ENCODE measurements around the gene TOX2.

The TOX2 gene

GRCh38 chr20:43916073-43916880 lies 1.6 kb downstream of the TOX2 start:
- no peak for DNase-seq

- DNase-seq, result no peak
Measured at GRCh38 chr20:43916881-43917371, 2.3 kb downstream of the TOX2 start.

GRCh38 chr20:43917380-43917779 lies 2.7 kb downstream of the TOX2 start:
- DNase-seq, result no peak

- DNase-seq, result no peak
Measured at GRCh38 chr20:43919686-43920403, 5.2 kb downstream of the TOX2 start.

- DNase-seq, result no peak
Measured at GRCh38 chr20:43920797-43921196, 6.1 kb downstream of the TOX2 start.

GRCh38 chr20:43921227-43921780 lies 6.7 kb downstream of the TOX2 start:
- no peak for DNase-seq

GRCh38 chr20:43922614-43923013 lies 8.0 kb downstream of the TOX2 start:
- no peak for DNase-seq

DNA sequence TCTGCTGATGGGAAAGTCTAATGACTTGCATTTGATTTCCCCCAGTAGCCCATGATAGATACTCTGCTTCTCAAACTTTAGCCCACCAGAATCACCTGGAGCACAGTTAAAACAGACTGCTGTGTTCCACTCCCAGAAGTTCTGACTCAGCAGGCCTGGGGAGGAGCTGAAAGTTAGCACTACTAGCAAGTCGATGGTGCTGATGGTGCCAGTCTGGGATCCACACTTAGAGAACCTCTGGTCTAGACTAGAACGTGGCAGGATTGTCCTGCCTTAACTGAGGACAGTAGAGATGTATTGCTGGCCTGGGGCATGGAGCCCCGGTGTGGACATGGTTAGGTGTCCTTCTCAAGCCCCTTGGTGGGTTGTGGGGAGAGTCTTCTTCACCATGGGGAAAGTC lies 8.7 kb downstream of the TOX2 start:
- DNase-seq, result no peak

GRCh38 chr20:43923917-43924316 lies 9.3 kb downstream of the TOX2 start:
- DNase-seq, result no peak

DNA sequence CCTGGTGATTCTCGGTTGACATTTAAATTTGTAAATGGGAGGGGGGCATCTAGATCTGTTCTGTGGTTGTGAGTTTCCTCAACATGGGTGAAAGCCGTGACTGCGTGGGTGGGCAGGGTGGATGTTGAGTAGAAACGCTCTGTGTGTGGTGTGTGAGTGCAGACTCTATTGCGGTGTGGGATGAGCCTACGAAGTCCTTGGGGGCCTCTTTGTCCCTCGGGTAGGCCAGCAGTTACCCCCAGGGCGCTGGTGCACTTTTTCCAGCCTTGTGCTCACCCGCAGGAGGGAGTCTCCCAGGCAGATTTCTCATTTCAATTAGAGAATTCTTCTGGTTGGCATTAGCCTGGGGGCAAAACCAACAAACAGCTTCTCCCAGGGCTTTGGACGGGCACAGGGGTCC lies 10.6 kb downstream of the TOX2 start:
- no peak for DNase-seq

GRCh38 chr20:43925801-43926200 lies 11.1 kb downstream of the TOX2 start:
- no peak for DNase-seq

DNA sequence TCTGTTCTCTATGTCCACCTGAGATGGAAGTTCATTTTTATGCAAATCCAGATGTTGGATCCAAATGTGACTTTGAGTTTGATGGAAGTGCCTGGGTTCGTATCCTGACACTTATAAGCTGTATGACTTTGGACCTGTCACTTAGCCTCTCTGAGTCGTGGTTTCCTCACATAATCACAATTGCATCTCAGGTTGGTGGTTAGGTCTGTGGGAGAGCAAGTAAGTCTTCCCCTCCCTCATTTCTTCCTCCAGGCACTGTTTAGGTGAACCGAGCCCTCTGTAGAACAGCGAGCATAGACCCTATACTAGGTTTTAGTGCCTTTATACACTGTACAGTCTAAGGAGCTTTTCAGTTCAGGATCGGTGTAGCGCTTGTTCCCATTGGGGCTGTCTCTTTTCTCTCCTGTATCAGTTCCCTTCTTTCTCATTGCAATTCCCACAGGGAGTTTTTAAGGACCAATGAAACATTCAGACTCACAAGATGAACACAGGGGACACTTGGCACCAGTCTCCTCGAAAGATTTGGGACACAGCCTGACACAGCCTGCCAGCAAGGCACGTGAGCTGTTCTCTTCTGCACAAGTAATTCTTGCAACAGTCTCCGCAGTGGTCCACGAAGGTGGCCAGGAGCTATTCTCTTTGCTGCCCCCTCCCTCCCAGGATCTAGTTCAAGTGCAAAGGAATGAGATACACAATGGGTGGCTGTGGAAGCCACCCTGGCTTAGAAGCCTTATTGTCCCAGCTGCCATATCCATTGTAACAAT lies 11.8 kb downstream of the TOX2 start:
- no peak for DNase-seq

DNA sequence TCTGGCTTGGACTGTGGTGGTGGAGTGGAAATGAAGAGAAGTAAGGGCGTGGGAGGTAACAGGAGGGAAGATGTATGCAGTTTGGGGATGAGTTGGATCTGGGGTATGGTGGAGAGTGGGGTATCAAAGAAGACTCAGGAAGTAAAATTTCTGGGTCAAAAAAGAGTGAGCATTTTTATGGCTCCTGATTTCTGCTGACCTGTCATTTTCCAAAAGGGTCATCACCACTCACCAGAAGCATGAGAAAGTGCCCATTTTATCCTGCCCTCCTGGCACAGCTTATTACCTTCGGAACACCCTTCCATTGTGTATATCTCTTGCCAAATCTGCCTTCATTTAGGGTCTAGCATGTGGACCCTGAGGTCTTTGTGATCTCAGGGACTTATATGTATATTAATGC lies 17.3 kb downstream of the TOX2 start:
- DNase-seq, result no peak

- DNase-seq, result no peak
Measured at GRCh38 chr20:43934833-43935232, 20.2 kb downstream of the TOX2 start.

DNA sequence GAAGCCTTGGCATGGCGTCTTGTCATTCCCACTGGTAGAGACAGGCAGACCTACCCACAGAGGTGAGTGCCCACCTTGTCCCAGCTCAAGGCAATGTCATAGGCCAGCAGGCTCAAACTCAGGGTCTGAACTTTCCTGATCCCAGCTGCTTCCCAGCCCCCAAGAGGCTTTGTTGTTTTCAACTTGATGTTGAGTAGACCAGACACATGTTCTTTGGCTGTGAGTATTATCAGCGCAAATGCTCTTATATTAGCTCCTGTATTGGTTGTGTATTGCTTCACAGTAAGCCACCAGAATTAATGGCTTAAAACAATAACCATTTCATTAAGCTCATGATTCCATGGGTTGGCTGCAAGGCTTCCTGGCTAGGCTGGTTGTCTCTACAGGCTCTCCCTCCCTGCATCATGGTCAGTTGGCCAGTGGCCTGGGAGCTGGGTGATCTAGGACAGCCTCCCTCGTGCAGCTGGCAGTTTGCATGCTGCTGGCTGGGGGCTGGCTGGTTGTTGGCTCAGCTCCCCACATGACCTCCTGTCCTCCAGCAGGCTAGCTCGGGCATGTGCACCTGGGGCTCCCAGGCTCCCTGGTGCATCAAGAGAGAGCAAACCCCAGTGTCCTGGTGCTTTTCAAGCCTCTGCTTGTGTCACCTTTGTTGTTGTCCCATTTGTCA lies 21.6 kb downstream of the TOX2 start:
- no peak for DNase-seq

- DNase-seq, result no peak
Measured at GRCh38 chr20:43936805-43937204, 22.2 kb downstream of the TOX2 start.

DNA sequence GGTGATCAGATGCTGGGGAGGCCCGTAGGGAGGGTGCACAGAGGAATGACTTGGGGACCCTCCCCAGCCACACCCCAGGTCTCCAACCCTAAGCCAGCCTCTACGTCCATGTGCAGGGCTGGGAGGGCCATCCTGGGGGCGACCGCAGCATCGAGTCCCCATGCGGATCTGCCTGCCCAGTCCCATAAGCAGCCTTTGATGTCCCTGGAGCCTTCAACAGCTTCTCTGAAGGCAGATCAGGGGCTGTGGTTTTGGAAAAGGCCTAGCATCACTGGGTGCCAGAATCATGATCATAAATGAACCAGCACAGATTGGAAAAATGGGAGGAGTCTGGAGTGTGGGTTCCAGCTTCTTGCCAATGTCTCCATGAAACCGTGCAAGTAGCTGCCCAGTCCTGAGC lies 22.9 kb downstream of the TOX2 start:
- DNase-seq, result no peak

DNA sequence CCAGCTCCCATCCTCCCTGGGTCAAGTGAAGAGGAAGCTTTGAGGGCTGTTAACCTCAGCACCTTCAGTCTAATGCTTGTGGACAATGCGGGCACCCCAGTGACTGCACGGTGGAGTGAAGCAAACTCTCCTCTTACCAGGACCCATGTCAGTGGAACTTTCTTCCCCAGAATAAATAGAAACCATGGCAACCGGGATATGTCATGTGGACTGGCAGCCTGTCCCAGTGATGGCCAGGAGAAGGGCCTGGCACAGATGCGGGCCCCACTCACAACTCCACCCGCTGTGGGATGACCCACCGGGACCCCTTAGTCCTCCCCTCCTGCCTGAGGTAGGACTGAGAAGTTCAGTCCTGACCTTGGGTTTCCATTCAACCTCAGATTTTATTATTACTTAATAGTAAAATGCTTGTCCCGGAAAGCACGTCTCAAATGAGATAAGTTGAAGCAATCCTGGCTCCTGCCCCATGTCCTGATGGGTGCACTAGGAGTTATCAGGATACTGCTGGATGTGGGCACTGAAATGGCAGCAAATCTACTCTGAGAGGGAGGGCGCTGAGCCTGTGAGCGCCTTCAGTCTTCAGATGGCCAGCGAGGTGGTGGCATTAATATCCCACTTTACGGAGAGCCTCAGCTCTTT lies 23.5 kb downstream of the TOX2 start:
- no peak for DNase-seq

DNA sequence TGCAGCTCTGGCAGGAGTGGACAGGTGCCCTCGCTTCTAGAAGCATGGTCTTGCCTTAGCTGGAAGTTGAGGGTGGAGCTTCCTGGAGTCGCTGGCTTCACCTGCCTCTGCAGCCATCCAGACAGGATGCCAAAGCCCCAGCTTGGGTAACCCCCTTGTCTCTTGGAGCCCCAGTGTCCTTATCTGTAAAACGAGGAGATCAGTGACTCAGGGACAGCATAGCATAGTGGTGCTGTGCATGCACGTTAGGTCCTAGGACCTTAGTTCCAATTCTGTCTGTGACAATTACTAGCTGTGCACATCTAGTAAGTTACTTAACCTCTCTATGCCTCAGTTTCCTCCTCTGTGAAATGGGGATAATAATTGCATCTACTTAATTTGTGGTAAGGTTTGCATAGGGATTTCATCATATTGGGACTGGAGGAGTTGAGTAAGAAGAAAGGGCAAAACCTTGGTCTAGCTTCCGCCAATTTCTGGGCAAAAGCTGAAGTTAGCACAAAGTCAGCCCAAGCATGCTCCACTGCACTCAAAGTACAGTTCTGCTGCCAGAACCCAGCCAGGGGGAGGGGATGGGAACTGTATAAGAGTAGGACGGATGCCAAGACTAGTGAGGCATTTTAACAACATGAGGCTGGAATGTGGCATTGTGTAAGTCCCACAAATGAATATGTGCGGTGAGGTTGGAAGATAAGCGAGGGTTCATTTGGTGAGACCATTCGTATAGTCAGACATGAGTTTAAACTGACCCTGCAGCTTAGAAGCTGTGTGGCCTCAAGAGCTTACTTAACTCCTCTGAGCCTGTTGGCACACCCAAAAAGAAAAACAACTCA lies 24.5 kb downstream of the TOX2 start:
- no peak for DNase-seq

DNA sequence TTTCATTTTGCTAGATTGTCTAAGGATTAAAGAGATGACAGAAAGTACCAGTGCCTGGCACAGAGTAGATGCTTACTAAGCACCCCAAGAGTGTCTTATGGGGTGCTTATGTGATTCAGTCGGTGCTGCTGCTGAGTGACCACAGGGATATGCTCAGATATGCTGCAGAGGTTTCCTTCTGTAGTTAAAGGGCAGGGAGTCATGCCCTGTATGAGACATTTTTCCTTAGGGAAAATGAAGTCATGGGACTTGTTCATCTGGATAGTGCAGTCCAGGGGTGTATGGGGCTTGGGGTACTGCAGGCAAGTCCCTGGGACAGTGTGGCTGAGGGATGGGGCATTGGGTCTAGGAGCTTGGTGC lies 25.1 kb downstream of the TOX2 start:
- no peak for DNase-seq

- DNase-seq, result no peak
Measured at GRCh38 chr20:43940518-43941225, 26.0 kb downstream of the TOX2 start.

Data from CD4-positive, alpha-beta T cell treated with Interleukin-21 for 1 hour (primary cell).